ENCODE results near the gene DLGAP1. TPM values are rescaled to one million over a fixed set of nuclear protein-coding genes. Genes with fewer than 3 reads are reported as not detected.

Gene DLGAP1
- total and polyA plus RNA-seq, 4 donors = 0.06 to 1.2 (median 0.17) TPM; not detected in 1

GRCh38 chr18:3658529-3658928 lies 796.6 kb downstream of the DLGAP1 start:
- Histone ChIP-seq H3K4me1 (ENCODE audit: control insufficient read depth in 4 of 4, insufficient read depth in 4 of 4, low read length in 3 of 4) (no peaks in the 10 kb centered on the region), H3K9ac (ENCODE audit: low read depth in 1 of 2, low read length in 2 of 2) (no peak overlapping the region), H3K9me3 (ENCODE audit: control insufficient read depth in 4 of 4, low read length in 3 of 4) (no peaks in the 10 kb centered on the region), H3K27ac (ENCODE audit: low read depth in 1 of 2, low read length in 2 of 2) (no peak overlapping the region), H3K27me3 (ENCODE audit: control insufficient read depth in 4 of 4, insufficient read depth in 4 of 4, low read length in 3 of 4) (no peaks in the 10 kb centered on the region), H3K4me3 (ENCODE audit: low read depth in 1 of 3, low read length in 3 of 3) (no peak overlapping the region), H3K36me3 (ENCODE audit: control insufficient read depth in 4 of 4, insufficient read depth in 3 of 4, low read depth in 1 of 4, low read length in 3 of 4) (no peaks in the 10 kb centered on the region)
- 89% methylated on average over 1 of the region's 1 CpG for WGBS
- DNase-seq (ENCODE audit: low spot score) = no peak
- TF ChIP-seq HNF4G (IDR thresholded peaks at IDR 0.05) (no peak), NR2F2 (IDR thresholded peaks at IDR 0.05) (no peak), YY1 (IDR thresholded peaks at IDR 0.05) (no peak), ZBTB33 (IDR thresholded peaks at IDR 0.05) (no peak), RAD21 (IDR thresholded peaks at IDR 0.05) (no peak), EGR1 (IDR thresholded peaks at IDR 0.05; ENCODE audit: low read depth in 2 of 2) (no peak), REST (IDR thresholded peaks at IDR 0.05) (no peak), TAF1 (conservative IDR thresholded peaks at IDR 0.05) (no peak), FOXA1 (IDR thresholded peaks at IDR 0.05) (no peak), FOXA2 (IDR thresholded peaks at IDR 0.05) (no peak), CTCF (IDR thresholded peaks at IDR 0.05; ENCODE audit: low read depth, low read length, missing input control) (no peak)

- Histone ChIP-seq H3K27ac (ENCODE audit: low read depth in 1 of 2, low read length in 2 of 2) (no peak overlapping the region), H3K9me3 (ENCODE audit: control insufficient read depth in 4 of 4, low read length in 3 of 4) (no peaks in the 10 kb centered on the region), H3K36me3 (ENCODE audit: control insufficient read depth in 4 of 4, insufficient read depth in 3 of 4, low read depth in 1 of 4, low read length in 3 of 4) (no peaks in the 10 kb centered on the region), H3K4me1 (ENCODE audit: control insufficient read depth in 4 of 4, insufficient read depth in 4 of 4, low read length in 3 of 4) (no peaks in the 10 kb centered on the region), H3K27me3 (ENCODE audit: control insufficient read depth in 4 of 4, insufficient read depth in 4 of 4, low read length in 3 of 4) (no peaks in the 10 kb centered on the region), H3K4me3 (ENCODE audit: low read depth in 1 of 3, low read length in 3 of 3) (no peak overlapping the region), H3K9ac (ENCODE audit: low read depth in 1 of 2, low read length in 2 of 2) (no peak overlapping the region)
- TF ChIP-seq YY1 (IDR thresholded peaks at IDR 0.05) = no peak
- no peak for TF ChIP-seq MAX (IDR thresholded peaks at IDR 0.05)
- no peak for TF ChIP-seq NR2F2 (IDR thresholded peaks at IDR 0.05)
- no peak for TF ChIP-seq GABPA (IDR thresholded peaks at IDR 0.05 in 1 of 2, conservative IDR thresholded peaks at IDR 0.05 in 1 of 2)
- no peak for TF ChIP-seq REST (IDR thresholded peaks at IDR 0.05)
- TF ChIP-seq FOXA2 (IDR thresholded peaks at IDR 0.05) = no peak
- no peak for TF ChIP-seq CTCF (IDR thresholded peaks at IDR 0.05; ENCODE audit: low read depth, low read length, missing input control)
- TF ChIP-seq RXRA (IDR thresholded peaks at IDR 0.05) = no peak
- TF ChIP-seq FOXA1 (IDR thresholded peaks at IDR 0.05) = no peak
- TF ChIP-seq ATF3 (IDR thresholded peaks at IDR 0.05) = no peak
- DNase-seq (ENCODE audit: low spot score) = no peak
- 67% methylated on average over 15 of the region's 15 CpGs for WGBS
These were observed 799.7 kb downstream of the DLGAP1 start for GRCh38 chr18:3655254-3656050.

Measured in liver (tissue), 9 donors.